SH-SY5Y (cell line): ENCODE measurements around the gene DCHS2.

ENCODE experiments used
- GATA2 ChIP-seq: IDR thresholded peaks from 2 replicates; pipeline ENCODE4 v1.6.1; 2011; ENCODE audit warnings: mild to moderate bottlenecking, low read depth, low read length
- GATA3 ChIP-seq: IDR thresholded peaks from 2 replicates; pipeline ENCODE4 v1.6.1; 2011; ENCODE audit warnings: low read depth, mild to moderate bottlenecking, low read length, moderate library complexity

Gene DCHS2

DNA sequence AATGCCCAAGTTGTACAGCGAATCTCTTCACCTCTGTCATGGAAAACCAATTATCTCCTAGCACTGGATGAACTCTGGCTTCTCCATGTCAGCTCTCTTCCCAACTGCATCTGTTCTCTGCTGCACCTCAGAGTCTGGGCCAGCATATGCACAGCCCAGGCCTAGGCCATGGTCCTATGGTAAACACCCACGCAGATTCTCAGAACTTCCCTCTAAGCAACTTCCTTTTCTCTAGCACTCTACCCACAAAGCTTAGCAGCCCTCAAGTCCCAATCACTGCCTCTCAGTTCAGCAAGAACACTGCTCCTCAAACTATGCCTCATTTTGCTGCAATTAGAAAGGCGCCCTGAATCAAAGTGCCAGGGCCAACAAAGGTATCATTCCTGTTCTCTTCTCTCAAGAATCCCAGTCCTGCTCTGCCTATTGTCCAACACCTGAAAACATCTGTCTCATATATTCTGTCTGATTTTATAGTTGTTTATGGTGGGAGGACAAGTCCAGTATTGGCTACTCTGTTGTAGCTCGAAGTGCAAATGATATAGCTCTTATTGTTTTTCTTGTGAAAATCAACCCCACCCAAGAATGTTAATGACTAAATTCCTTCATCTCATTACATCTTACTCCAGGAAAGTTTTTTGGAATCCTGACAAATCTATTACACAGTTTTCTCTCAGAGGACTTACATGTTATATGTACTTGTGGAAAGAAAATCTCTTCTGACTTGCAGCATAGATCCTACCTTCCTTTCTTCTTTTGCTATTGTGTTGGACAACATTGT is 85.4 kb downstream of the DCHS2 start:
- no peak for TF ChIP-seq GATA2
- TF ChIP-seq GATA3: no peak

DNA sequence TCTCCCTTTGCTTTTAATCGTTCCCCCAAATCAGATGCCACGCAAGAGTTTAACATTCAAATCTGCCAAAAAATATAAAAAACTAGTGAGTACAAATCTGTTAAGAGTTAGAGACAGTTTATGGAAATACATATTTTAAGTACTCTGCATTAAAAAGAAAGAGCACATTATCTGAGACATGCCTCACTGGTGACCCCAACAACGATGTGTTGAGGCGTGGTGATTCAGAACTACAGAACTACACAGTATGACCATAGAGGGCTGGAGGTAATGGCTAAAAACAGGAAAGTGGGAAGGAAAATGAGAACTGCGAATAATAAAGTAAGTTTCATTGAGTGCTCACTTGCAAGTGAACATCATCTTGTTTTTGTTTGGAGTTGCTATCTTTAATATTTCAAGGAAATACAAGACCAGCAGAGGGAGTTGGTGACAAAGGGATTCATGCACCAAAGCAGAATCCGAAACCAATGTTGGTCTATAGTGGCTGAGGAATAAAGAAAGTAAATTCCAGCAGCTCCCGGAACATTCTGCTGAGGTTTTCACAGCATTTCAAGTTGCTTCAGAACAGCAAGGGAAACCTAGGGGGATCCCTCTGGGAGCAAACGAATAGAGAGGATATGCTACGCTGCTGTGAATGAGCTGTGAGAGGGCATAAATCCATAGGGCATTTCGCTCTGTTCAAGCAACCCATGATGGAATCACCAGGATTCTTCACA is 92.2 kb downstream of the DCHS2 start:
- TF ChIP-seq GATA3 (no peak), GATA2 (no peak)

- no peak for TF ChIP-seq GATA2
- TF ChIP-seq GATA3: no peak
Measured at GRCh38 chr4:154390324-154390723, 101.3 kb downstream of the DCHS2 start.

DNA sequence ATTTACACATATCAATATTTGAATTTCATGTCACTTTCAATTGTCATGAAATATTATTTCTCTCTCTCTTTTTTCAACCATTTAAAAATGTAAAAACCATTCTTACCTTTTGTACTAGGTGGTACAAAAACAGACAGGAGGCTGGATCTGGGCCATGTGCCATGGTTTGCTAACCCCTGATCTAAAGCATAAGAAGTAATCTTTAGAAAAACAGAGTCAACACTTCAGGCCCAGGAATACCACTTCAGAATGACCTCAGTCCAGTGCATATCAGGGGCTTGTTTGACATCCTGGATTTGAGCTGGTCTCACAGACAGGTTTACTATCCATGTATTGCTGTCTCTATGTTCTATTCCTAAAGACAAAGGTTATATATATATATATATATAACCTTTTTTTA is 102.5 kb downstream of the DCHS2 start:
- TF ChIP-seq GATA3 (no peak), GATA2 (no peak)

- TF ChIP-seq GATA2 (no peak), GATA3 (no peak)
Measured at GRCh38 chr4:154384012-154384411, 107.6 kb downstream of the DCHS2 start.

- TF ChIP-seq GATA3: no peak
- no peak for TF ChIP-seq GATA2
Measured at GRCh38 chr4:154376486-154376885, 115.1 kb downstream of the DCHS2 start.

DNA sequence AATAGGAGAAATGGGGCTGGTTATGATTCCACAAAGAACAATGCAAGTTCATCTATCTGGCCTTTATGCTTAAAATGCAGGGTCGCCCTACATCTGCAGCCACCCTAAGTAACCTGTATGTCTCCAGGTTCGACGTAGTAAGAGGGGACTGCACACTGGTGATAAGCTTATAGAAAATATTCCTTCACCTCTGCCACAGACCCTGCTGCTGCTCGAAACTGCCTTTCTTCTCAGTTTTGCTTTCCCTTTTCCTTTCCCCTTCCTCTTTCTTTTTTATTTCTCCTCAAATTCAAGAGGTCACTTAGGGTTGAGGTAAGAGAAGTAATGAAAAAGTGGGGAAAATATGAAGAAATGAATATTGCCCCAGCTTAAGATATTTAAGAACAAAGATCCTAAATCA is 123.5 kb downstream of the DCHS2 start:
- no peak for TF ChIP-seq GATA2
- TF ChIP-seq GATA3: no peak

GRCh38 chr4:154367659-154368058 is 123.9 kb downstream of the DCHS2 start:
- no peak for TF ChIP-seq GATA2
- no peak for TF ChIP-seq GATA3

DNA sequence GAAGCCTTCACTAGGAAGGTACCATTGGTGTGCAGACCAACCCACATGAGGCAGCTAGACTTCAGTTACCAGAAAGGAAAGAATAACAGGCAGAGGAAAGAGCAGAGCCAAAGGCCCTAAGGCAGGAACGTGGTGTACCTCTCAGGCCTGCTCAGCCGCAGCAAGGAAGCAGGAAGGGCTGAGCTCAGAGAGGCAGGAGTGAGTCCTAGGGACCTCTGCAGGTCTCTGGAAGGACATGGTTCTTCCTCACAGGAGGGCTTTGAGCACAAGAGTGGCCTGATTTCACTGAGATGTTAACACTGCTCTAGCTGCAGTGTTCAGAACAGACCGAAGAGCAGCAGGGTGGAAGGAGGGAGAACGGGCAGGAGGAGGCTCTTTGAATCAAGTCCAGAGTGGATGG is 124.6 kb downstream of the DCHS2 start:
- no peak for TF ChIP-seq GATA3
- TF ChIP-seq GATA2: no peak

DNA sequence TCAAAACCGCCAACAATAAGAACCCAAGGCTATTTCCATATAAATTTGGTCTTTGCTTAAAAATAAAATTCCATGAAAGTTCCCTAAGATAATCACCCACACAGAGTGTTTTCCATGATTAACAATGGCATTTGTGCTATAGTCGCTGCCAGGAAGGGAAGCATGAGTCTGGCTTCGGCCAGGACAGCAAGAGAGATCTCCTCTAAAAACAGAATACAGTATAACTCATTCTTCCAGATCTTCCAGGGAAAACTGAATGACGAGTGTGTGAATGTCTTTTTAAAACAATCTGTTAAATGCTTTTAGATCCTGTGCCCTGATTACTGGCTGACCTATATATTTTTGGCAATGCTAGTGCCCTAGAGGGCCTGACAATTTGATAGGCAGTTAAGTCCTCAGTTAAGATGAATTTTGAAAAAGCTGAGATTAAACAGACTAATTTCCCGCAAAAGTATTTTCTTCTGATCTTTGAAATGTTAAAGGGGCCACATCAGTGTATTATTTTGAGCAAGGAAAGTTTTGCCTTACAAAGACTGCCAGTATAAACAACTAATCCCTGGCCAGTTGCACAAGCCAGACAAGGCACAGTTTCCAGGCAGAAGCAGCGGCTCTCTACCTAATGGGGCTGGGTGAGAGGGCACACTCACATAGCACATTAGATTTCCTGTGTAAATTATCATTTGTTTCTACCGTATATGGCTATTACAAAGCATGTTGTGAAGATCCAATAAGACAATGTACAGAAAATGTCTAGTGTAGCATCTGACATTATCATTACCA is 127.3 kb downstream of the DCHS2 start:
- TF ChIP-seq GATA3 (no peak), GATA2 (no peak)

DNA sequence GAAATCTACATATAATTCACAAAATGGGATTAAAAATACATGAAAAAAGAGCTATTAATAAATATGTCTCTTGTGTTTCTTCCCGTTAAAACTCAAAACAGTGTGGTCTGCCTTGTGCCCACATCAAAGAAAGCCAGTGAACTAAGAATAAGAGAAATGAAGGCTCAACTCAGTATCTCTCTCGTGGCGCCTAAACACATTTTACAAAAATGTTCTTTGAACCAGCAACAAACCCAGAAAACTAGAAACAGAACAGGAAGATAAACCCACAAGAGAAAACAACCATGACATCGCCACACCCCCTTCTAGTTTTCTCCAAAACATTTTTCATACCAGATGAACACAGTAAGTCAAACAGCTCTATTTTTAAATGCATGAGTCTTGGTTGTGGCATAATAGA is 130.1 kb downstream of the DCHS2 start:
- TF ChIP-seq GATA3 (no peak), GATA2 (no peak)

DNA sequence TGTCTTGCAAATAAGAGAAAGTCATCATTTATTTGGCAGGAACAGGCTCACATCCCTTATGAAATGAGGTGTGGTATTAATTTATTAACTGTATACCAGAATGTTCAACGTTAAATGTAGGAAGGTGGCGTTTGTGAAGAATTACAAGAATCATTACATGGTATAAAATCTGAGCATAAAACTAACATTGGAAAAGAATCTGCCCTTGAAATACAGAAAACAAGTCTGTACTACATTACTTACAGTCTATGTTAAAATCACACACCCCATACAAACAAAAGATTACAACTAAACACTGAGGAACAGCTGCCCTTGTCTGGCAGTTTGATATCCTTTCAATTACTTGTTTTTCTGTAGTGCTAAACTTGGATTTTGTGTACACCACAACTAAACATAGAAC is 131.1 kb downstream of the DCHS2 start:
- no peak for TF ChIP-seq GATA2
- no peak for TF ChIP-seq GATA3

- TF ChIP-seq GATA3: no peak
- no peak for TF ChIP-seq GATA2
Measured at GRCh38 chr4:154354883-154355282, 136.7 kb downstream of the DCHS2 start.

DNA sequence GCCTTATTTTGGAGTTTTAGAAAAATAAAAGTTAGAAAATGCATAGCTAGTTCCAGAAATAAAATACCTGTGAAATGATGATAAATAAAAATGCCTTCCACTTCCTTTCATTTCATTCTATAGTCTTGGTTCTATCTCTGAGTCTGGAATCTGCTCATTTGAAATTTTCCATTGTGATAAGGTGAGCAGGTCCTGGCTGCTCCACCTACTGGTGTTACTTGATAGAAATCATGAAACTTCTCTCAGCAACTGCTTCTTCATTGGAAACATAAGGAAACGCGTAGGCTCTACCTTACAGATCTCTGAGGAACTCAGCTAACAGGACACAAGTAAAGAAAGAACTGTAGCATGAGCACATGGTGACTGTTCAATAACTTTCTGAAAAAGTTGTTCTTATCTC is 141.8 kb downstream of the DCHS2 start:
- TF ChIP-seq GATA2: no peak
